Mucosa of descending colon (tissue), 3 donors: Measurements from ENCODE around the gene COX7A2. TPM values are rescaled to one million over a fixed set of nuclear protein-coding genes. Genes with fewer than 3 reads are reported as not detected.

Source experiments
- ATAC-seq: fragments of 200-7000 bp; cut with Tn5 transposase; one replicate; pipeline ENCODE4 v1.9.1; 2020; ENCODE audit warnings: mild to moderate bottlenecking, moderate library complexity
- DNase-seq, 3 donors: peaks; one replicate each; pipeline ENCODE4 v3.0.0-alpha.2; 2020
- H3K36me3 ChIP-seq: fragments of 200-600 bp; one replicate; pipeline ENCODE4 v1.8.0; 2021; ENCODE audit warnings: low read depth, mild to moderate bottlenecking
- H3K4me1 ChIP-seq: fragments of 200-600 bp; one replicate; pipeline ENCODE4 v1.8.0; 2021; ENCODE audit warnings: low read depth, mild to moderate bottlenecking
- H3K4me3 ChIP-seq: fragments of 200-600 bp; one replicate; pipeline ENCODE4 v1.8.0; 2021; ENCODE audit warnings: mild to moderate bottlenecking
- H3K9me3 ChIP-seq: fragments of 200-600 bp; one replicate; pipeline ENCODE4 v1.8.0; 2021; ENCODE audit warnings: mild to moderate bottlenecking
- intact Hi-C, 2 donors: fragments of 100-400 bp; cut with DNase I in 1 of 2; cut with micrococcal nuclease in 1 of 2; formaldehyde crosslinking; loops; one replicate each; pipeline versions ENCODE4 v1.11.0 to v1.11.1; 2022; cut with DNase I, micrococcal nuclease
- total RNA-seq, 3 donors: library from RNA; stranded (reverse); fragmentation: NEBNext Ultra II Directional in 2 of 3; extraction: Animal tissue kit (Norgen Biotek cat#: 25700) in 2 of 3; gene quantifications; one replicate each; pipeline versions ENCODE4 v1.2.1 to v1.2.4, GENCODE V29; 2021 to 2023
- TF ChIP-seq, protein P1 (sequence below): fragments of 200-600 bp; IDR thresholded peaks from one replicate; pipeline ENCODE4 v1.8.0; 2022; ENCODE audit warnings: antibody characterized with exemption, mild to moderate bottlenecking
- donor health status: DM: no; HTN: no; CAD: no; lungs with moderate emphysema.
- donor health status: DM: no; HTN: no; CAD: no.
- donor health status: DM: no; HTN: yes; CAD: no.

COX7A2 gene
- total RNA-seq, 3 donors from 2014 or later: 493 to 721 (median 652) TPM

GRCh38 chr6:75278474-75279077 is 35.0 kb upstream of the COX7A2 start:
- intact Hi-C loops: no loop called here
- no peak for ATAC-seq
- TF ChIP-seq, protein P1, sequence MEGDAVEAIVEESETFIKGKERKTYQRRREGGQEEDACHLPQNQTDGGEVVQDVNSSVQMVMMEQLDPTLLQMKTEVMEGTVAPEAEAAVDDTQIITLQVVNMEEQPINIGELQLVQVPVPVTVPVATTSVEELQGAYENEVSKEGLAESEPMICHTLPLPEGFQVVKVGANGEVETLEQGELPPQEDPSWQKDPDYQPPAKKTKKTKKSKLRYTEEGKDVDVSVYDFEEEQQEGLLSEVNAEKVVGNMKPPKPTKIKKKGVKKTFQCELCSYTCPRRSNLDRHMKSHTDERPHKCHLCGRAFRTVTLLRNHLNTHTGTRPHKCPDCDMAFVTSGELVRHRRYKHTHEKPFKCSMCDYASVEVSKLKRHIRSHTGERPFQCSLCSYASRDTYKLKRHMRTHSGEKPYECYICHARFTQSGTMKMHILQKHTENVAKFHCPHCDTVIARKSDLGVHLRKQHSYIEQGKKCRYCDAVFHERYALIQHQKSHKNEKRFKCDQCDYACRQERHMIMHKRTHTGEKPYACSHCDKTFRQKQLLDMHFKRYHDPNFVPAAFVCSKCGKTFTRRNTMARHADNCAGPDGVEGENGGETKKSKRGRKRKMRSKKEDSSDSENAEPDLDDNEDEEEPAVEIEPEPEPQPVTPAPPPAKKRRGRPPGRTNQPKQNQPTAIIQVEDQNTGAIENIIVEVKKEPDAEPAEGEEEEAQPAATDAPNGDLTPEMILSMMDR: no peak
- Histone ChIP-seq H3K9me3 (no peaks in the 10 kb centered on the region), H3K4me1 (peaks cover 16% of the 10 kb centered on the region), H3K36me3 (no peaks in the 10 kb centered on the region), H3K4me3 (no peak overlapping the region)
- no peak for DNase-seq

- TF ChIP-seq, protein P1: no peak
- DNase-seq (no peak), ATAC-seq (peak; percentile 42)
- Histone ChIP-seq H3K9me3 (no peaks in the 10 kb centered on the region), H3K4me1 (no peaks in the 10 kb centered on the region), H3K36me3 (no peaks in the 10 kb centered on the region), H3K4me3 (no peak overlapping the region)
- intact Hi-C loops: no loop called here
Measured at GRCh38 chr6:75275067-75275466, 31.5 kb upstream of the COX7A2 start.

- TF ChIP-seq, protein P1: no peak
- H3K9me3 ChIP-seq: no peaks in the 10 kb centered on the region
- H3K4me1 ChIP-seq: peaks cover 5% of the 10 kb centered on the region
- DNase-seq: no peak
- no peak overlapping the region for H3K4me3 ChIP-seq
- intact Hi-C loops: no loop called here
- H3K36me3 ChIP-seq: no peaks in the 10 kb centered on the region
- ATAC-seq: peak; percentile 59
Measured at GRCh38 chr6:75273009-75273408, 29.4 kb upstream of the COX7A2 start.

DNA sequence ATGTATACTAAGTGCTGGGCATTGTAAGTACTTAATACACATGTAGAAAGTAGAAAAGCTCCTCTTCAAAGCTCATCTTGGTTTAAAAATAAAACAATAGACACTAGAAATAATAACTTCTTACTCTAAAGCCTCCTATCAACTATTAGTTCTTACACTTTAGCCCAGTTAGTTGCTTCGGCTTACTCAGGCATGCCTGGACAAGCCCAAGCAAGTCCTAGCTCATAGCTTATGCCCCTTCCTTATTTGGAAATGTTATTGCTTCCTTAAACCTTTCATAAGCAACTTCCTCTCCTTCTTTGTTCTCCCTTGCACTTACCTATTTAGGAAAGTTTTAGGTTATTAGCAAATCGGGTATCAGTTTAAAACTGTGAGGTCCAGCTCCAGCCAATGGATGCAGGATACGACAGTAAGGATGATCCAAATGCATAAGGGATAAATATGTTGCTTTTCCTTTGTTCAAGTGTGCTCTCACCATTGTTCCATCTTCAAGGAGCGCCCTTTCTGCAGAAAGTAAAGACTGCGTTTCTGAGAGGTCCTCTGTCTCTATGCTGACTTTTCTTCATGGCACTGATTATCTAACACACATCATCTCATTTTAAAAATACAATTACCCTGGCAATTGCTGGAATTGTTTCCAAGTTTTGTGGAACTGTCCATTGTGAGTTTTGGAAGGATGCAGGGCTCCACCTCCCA is 28.7 kb upstream of the COX7A2 start:
- ATAC-seq (peak; percentile 39), DNase-seq (no peak)
- H3K9me3 ChIP-seq: no peaks in the 10 kb centered on the region
- no peaks in the 10 kb centered on the region for H3K36me3 ChIP-seq
- peaks cover 12% of the 10 kb centered on the region for H3K4me1 ChIP-seq
- H3K4me3 ChIP-seq: no peak overlapping the region
- TF ChIP-seq, protein P1: no peak
- intact Hi-C loops: no loop called here

DNA sequence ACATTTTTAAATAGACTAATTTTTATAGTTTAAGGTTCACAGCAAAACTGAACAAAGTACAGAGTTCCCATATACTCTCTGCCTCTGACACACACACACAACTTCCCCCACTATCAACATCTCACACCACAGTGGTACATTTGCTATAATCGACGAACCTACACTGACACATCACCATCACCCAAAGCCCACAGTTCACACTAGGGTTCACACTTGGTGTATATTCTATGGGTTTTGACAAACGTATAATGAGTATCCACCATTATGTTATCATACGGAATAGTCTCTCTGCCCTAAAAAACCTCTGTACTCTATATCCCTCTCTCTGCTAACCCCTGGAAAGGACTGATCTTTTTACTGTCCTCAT is 25.4 kb upstream of the COX7A2 start:
- intact Hi-C loops: loop anchor here in 1 of 2 donors (10.0 kb wide), 1 partner anchor 256 kb away; no protein-coding TSS in a partner anchor
- H3K36me3 ChIP-seq: no peaks in the 10 kb centered on the region
- DNase-seq (no peak), ATAC-seq (no peak)
- no peaks in the 10 kb centered on the region for H3K9me3 ChIP-seq
- TF ChIP-seq, protein P1: no peak
- H3K4me1 ChIP-seq: peaks cover 17% of the 10 kb centered on the region
- no peak overlapping the region for H3K4me3 ChIP-seq
